ENCODE results near the gene ING4.

- no peak for TF ChIP-seq CTCF (IDR thresholded peaks at IDR 0.05; ENCODE audit: extremely low read depth in 1 of 2, insufficient read depth in 1 of 2, low read depth in 1 of 2, low read length in 2 of 2)
- no peak for TF ChIP-seq MAX (IDR thresholded peaks at IDR 0.05; ENCODE audit: insufficient read depth, insufficient read length)
- no peak for TF ChIP-seq POLR2A (IDR thresholded peaks at IDR 0.05; ENCODE audit: low read depth, low read length)
- TF ChIP-seq FOS (IDR thresholded peaks at IDR 0.05; ENCODE audit: borderline replicate concordance, insufficient read depth, low read length), result no peak
- no peak for TF ChIP-seq POLR2AphosphoS5 (IDR thresholded peaks at IDR 0.05; ENCODE audit: insufficient read depth, low read depth, low read length)
- TF ChIP-seq EZH2 (IDR thresholded peaks at IDR 0.05; ENCODE audit: borderline replicate concordance, low read depth, low read length, severe bottlenecking), result no peak
- no peak for TF ChIP-seq JUN (IDR thresholded peaks at IDR 0.05; ENCODE audit: borderline replicate concordance, insufficient read depth, insufficient read length, low read depth)
- TF ChIP-seq MYC (IDR thresholded peaks at IDR 0.05; ENCODE audit: low read depth, low read length), result no peak
These were observed 12.1 kb downstream of the ING4 start for GRCh38 chr12:6650832-6651231.
